Frontal cortex (tissue), 4 donors: ENCODE results near the gene SLC11A1. TPM values are rescaled to one million over a fixed set of nuclear protein-coding genes. Genes with fewer than 3 reads are reported as not detected.

ENCODE experiments used
- DNase-seq, 2 donors: peaks; one replicate each; pipeline ENCODE4 v3.0.0; 2012; ENCODE audit warnings: low spot score in 2 of 2
- FAIRE-seq: peaks from 2 replicates; lab custom pipeline; 2012; peaks lifted over from hg19 to GRCh38; lab: Jason Lieb, UNC
- total RNA-seq: library from RNA; depleted of rRNA; stranded (reverse); fragments of >200 nt; gene quantifications from one replicate; pipeline ENCODE4 v1.2.3, GENCODE V29; 2014
- donor health status: control.
- donor health status: control.
- donor health status: control.

Gene SLC11A1
- total RNA-seq, 1 donor from 2014 or later, result 0.82 TPM

- no peak for FAIRE-seq
- no peak for DNase-seq
Measured at GRCh38 chr2:218402911-218403411, 20.9 kb downstream of the SLC11A1 start.

GRCh38 chr2:218403810-218404209 is 21.7 kb downstream of the SLC11A1 start:
- no peak for FAIRE-seq
- DNase-seq, result no peak

- FAIRE-seq, result no peak
- DNase-seq, result no peak
Measured at GRCh38 chr2:218404351-218405085, 22.4 kb downstream of the SLC11A1 start.

- FAIRE-seq (no peak), DNase-seq (no peak)
Measured at GRCh38 chr2:218405086-218405745, 23.1 kb downstream of the SLC11A1 start.

- FAIRE-seq (no peak), DNase-seq (no peak)
Measured at GRCh38 chr2:218405746-218406208, 23.7 kb downstream of the SLC11A1 start.

- FAIRE-seq (no peak), DNase-seq (peak; percentile 93 to 95)
Measured at GRCh38 chr2:218406209-218406948, 24.3 kb downstream of the SLC11A1 start.

- DNase-seq (no peak), FAIRE-seq (no peak)
Measured at GRCh38 chr2:218406949-218407618, 25.0 kb downstream of the SLC11A1 start.

- no peak for FAIRE-seq
- DNase-seq, result no peak
Measured at GRCh38 chr2:218407717-218408116, 25.6 kb downstream of the SLC11A1 start.

- FAIRE-seq, result no peak
- no peak for DNase-seq
Measured at GRCh38 chr2:218418321-218418716, 36.2 kb downstream of the SLC11A1 start.

- no peak for DNase-seq
- no peak for FAIRE-seq
Measured at GRCh38 chr2:218418717-218419458, 36.8 kb downstream of the SLC11A1 start, which contains the start of gene VIL1. Gene VIL1, plus strand, starts transcription at chr2:218419123. Its CDS starts 4,656 bp downstream, at chr2:218423779.

- no peak for FAIRE-seq
Measured at GRCh38 chr2:218419630-218420216, 37.6 kb downstream of the SLC11A1 start.

GRCh38 chr2:218421027-218421426 is 39.0 kb downstream of the SLC11A1 start:
- no peak for DNase-seq

More at GRCh38 chr2:218419630-218420216, 37.6 kb downstream of the SLC11A1 start:
- DNase-seq, result no peak

GRCh38 chr2:218422403-218423086 is 40.5 kb downstream of the SLC11A1 start:
- FAIRE-seq (no peak), DNase-seq (no peak)

More at GRCh38 chr2:218421027-218421426, 39.0 kb downstream of the SLC11A1 start:
- FAIRE-seq, result no peak

- no peak for FAIRE-seq
Measured at GRCh38 chr2:218423584-218423983, 41.5 kb downstream of the SLC11A1 start.

GRCh38 chr2:218425531-218425930 is 43.5 kb downstream of the SLC11A1 start:
- FAIRE-seq (no peak), DNase-seq (no peak)

More at GRCh38 chr2:218423584-218423983, 41.5 kb downstream of the SLC11A1 start:
- no peak for DNase-seq

GRCh38 chr2:218427741-218428140 is 45.7 kb downstream of the SLC11A1 start:
- DNase-seq, result no peak
- FAIRE-seq, result no peak

GRCh38 chr2:218428846-218429558 is 46.9 kb downstream of the SLC11A1 start:
- FAIRE-seq (no peak), DNase-seq (no peak)
